HFFc6 (cell line): ENCODE data around the gene ACSS1. TPM values are rescaled to one million over a fixed set of nuclear protein-coding genes. Genes with fewer than 3 reads are reported as not detected.

Experiments
- DNase-seq: peaks from one replicate; pipeline ENCODE4 v3.0.0-alpha.2; 2018
- H3K27ac Mint-ChIP-seq: 2 replicates; pipeline ENCODE4 v1.8.0; 2020; ENCODE audit warnings: mild to moderate bottlenecking, mixed read lengths
- H3K27me3 Mint-ChIP-seq: 2 replicates; pipeline ENCODE4 v1.8.0; 2021; ENCODE audit warnings: mild to moderate bottlenecking, moderate library complexity, mixed read lengths; ENCODE audit not compliant: insufficient read depth
- H3K36me3 Mint-ChIP-seq: 2 replicates; pipeline ENCODE4 v1.8.0; 2021; ENCODE audit warnings: low read depth, mixed read lengths
- H3K4me1 Mint-ChIP-seq: 2 replicates; pipeline ENCODE4 v1.8.0; 2020; ENCODE audit warnings: low read depth, mixed read lengths
- H3K4me3 Mint-ChIP-seq: 2 replicates; pipeline ENCODE4 v1.8.0; 2020; ENCODE audit warnings: mild to moderate bottlenecking, moderate library complexity, mixed read lengths
- H3K9me3 Mint-ChIP-seq: 2 replicates; pipeline ENCODE4 v1.8.0; 2020; ENCODE audit warnings: mild to moderate bottlenecking, mixed read lengths
- total RNA-seq, 6 experiments: library from RNA; stranded (reverse); fragmentation: NEBNext Ultra II Directional; extraction: Animal tissue kit (Norgen Biotek cat#: 25700); gene quantifications; 2 replicates in 1 of 6; 3 replicates in 5 of 6; pipeline ENCODE4 v1.2.3, GENCODE V29; 2021
- TF ChIP-seq, protein P1 (sequence below): fragments of 200-600 bp; sonication (generic); IDR thresholded peaks from 2 replicates; pipeline ENCODE4 v1.5.0; 2021; ENCODE audit warnings: antibody characterized with exemption, mild to moderate bottlenecking

The ACSS1 gene
- total RNA-seq, 6 experiments from 2014 or later, result 0.80 to 1.4 (median 1.2) TPM

DNA sequence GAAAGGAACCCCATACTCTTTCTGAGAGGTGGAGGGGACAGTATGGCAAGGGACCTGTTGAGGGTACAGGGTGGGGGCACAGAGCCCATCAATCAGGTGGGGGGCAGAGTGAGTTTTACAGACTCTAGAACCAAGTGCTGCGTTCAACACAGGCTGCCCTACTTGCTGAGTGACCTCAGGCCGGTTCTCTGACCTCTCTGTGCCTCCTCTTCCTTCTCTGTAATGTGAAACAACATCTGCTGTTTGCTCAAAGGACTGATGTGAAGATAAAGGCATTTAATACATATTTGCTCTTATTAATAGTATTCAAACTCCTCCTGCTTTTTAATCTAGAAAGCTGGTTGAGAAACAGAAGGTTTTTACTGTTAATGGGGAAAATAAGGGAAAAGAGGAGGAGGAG lies 39.5 kb downstream of the ACSS1 start:
- TF ChIP-seq, protein P1, sequence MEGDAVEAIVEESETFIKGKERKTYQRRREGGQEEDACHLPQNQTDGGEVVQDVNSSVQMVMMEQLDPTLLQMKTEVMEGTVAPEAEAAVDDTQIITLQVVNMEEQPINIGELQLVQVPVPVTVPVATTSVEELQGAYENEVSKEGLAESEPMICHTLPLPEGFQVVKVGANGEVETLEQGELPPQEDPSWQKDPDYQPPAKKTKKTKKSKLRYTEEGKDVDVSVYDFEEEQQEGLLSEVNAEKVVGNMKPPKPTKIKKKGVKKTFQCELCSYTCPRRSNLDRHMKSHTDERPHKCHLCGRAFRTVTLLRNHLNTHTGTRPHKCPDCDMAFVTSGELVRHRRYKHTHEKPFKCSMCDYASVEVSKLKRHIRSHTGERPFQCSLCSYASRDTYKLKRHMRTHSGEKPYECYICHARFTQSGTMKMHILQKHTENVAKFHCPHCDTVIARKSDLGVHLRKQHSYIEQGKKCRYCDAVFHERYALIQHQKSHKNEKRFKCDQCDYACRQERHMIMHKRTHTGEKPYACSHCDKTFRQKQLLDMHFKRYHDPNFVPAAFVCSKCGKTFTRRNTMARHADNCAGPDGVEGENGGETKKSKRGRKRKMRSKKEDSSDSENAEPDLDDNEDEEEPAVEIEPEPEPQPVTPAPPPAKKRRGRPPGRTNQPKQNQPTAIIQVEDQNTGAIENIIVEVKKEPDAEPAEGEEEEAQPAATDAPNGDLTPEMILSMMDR, result no peak
- Mint-ChIP-seq H3K27me3 (no peaks in the 10 kb centered on the region), H3K36me3 (no peaks in the 10 kb centered on the region), H3K4me3 (no peak overlapping the region), H3K27ac (no peak overlapping the region), H3K4me1 (no peaks in the 10 kb centered on the region), H3K9me3 (no peaks in the 10 kb centered on the region)
- no peak for DNase-seq

GRCh38 chr20:25017257-25017803 lies 40.6 kb downstream of the ACSS1 start:
- no peak overlapping the region for H3K27ac Mint-ChIP-seq
- no peak overlapping the region for H3K4me3 Mint-ChIP-seq
- H3K9me3 Mint-ChIP-seq, result no peaks in the 10 kb centered on the region
- H3K27me3 Mint-ChIP-seq, result no peaks in the 10 kb centered on the region
- H3K4me1 Mint-ChIP-seq, result no peaks in the 10 kb centered on the region
- TF ChIP-seq, protein P1, result no peak
- DNase-seq, result no peak
- H3K36me3 Mint-ChIP-seq, result no peaks in the 10 kb centered on the region

DNA sequence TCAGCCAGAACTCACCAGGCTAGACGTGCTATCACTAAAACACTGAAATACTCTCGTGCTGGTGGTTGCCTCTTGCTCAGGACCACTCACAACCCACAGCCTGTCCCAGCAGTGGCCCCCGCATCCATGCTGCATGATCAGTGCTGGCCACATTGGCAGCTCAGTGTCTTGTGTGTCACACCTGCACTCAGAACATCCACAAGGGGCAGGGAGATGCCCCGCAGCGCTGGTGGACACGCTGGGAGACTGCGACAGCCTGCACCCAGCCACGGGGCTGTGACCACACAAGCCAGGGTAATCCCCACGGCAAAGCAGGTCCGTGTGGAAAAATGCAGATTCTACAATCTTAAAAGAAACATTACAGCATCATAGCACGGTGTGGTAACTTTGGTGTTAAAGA lies 41.5 kb downstream of the ACSS1 start:
- DNase-seq, result no peak
- no peak overlapping the region for H3K27ac Mint-ChIP-seq
- H3K9me3 Mint-ChIP-seq, result no peaks in the 10 kb centered on the region
- H3K27me3 Mint-ChIP-seq, result no peaks in the 10 kb centered on the region
- H3K4me1 Mint-ChIP-seq, result no peaks in the 10 kb centered on the region
- TF ChIP-seq, protein P1, result no peak
- H3K4me3 Mint-ChIP-seq, result no peak overlapping the region
- H3K36me3 Mint-ChIP-seq, result no peaks in the 10 kb centered on the region

DNA sequence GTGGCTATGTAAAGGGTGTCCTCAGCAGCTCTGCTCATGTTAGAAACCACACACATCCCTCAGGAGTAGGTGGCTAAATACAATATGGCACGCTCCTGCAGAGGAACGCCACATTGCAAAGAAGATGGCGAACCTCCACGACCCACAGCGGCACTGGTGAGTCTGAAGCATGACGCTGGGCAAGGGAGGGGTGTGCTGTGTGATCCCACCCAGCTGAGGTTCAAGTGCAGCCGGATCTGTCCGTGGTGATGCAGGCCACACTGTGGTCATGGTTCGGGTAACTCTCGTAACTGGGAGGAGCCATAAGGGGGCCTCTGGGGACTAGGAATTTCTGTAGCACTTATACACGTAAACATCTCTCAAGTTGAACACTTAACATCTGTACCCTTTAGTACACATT lies 42.0 kb downstream of the ACSS1 start:
- Mint-ChIP-seq H3K27me3 (no peaks in the 10 kb centered on the region), H3K36me3 (no peaks in the 10 kb centered on the region), H3K27ac (no peak overlapping the region), H3K9me3 (no peaks in the 10 kb centered on the region), H3K4me1 (no peaks in the 10 kb centered on the region), H3K4me3 (no peak overlapping the region)
- TF ChIP-seq, protein P1, result no peak
- no peak for DNase-seq

DNA sequence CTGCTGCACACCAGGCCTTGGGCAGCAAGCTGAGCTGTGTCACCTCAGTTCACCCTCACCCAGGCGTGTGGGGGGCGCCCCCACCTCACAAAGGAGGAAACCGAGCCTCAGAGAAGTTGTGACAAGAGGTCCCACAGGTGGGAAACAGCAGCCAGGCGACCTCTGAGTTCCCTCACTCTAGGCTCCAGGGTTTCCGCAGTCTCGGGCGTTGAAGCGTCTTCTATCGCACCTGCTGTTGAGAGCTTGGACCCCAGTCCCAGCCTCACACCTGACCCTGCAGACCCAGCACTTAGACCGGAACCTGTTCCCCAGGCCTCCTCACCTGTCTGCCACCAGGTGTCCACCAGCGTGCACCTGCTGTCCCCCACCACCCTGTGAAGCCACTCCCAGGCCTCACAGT lies 43.1 kb downstream of the ACSS1 start:
- DNase-seq, result no peak
- no peak overlapping the region for H3K27ac Mint-ChIP-seq
- no peaks in the 10 kb centered on the region for H3K36me3 Mint-ChIP-seq
- no peak overlapping the region for H3K4me3 Mint-ChIP-seq
- TF ChIP-seq, protein P1, result no peak
- H3K27me3 Mint-ChIP-seq, result peaks cover 5% of the 10 kb centered on the region; the same call in 1 of the 2 replicates
- H3K9me3 Mint-ChIP-seq, result no peaks in the 10 kb centered on the region
- H3K4me1 Mint-ChIP-seq, result no peaks in the 10 kb centered on the region
